Head of caudate nucleus (tissue), 42 donors: ENCODE data around the gene ACAT2.
A peak's percentile ranks its signal among the peaks of the same experiment; 100 is the strongest.
"Not testable (repeated sequence)": the region's sequence is repeated elsewhere in the genome, so short reads cannot be mapped to it uniquely, and the experiment has no call there.

Experiments used
- DNase-seq, 42 donors: peaks; one replicate each; pipeline versions ENCODE4 v3.0.0 to v3.0.0-alpha.2; 2020 to 2021; ENCODE audit warnings: mixed read lengths in 7 of 42
- intact Hi-C: fragments of 100-400 bp; cut with DNase I; formaldehyde crosslinking; loops from one replicate; pipeline ENCODE4 v1.15.0; 2022

ACAT2 gene

GRCh38 chr6:159760602-159761057 lies 1.2 kb upstream of the ACAT2 start:
- no peak for DNase-seq
- intact Hi-C loops = no loop called here

GRCh38 chr6:159761129-159761872 lies 544 bp upstream of the ACAT2 start:
- peak in 32 of 42 donors; percentile 2 to 59 (median 28) for DNase-seq
- intact Hi-C loops = no loop called here

- intact Hi-C loops = loop anchor here (1.0 to 2.0 kb wide), 3 partner anchors 26 to 69 kb away; partner anchors contain the start of genes SOD2, TCP1 and WTAP
- peak in 15 of 42 donors; percentile 2 to 43 (median 18) for DNase-seq
Measured at GRCh38 chr6:159762681-159763293, 942 bp downstream of the ACAT2 start.

- DNase-seq = no peak
- intact Hi-C loops = no loop called here
Measured at GRCh38 chr6:159766906-159767305, 5.1 kb downstream of the ACAT2 start.

- intact Hi-C loops = no loop called here
- DNase-seq = no peak
Measured at GRCh38 chr6:159769470-159769869, 7.6 kb downstream of the ACAT2 start.

- no peak for DNase-seq
- intact Hi-C loops = no loop called here
Measured at GRCh38 chr6:159772196-159772595, 10.4 kb downstream of the ACAT2 start.

- intact Hi-C loops = no loop called here
- no peak for DNase-seq
Measured at GRCh38 chr6:159777240-159777904, 15.5 kb downstream of the ACAT2 start.

- DNase-seq = no peak
- intact Hi-C loops = no loop called here
Measured at GRCh38 chr6:159778131-159778530, 16.3 kb downstream of the ACAT2 start.

GRCh38 chr6:159778542-159779103 lies 16.8 kb downstream of the ACAT2 start:
- intact Hi-C loops = no loop called here

GRCh38 chr6:159788276-159788675 lies 26.4 kb downstream of the ACAT2 start:
- DNase-seq = no peak
- intact Hi-C loops = loop anchor here (2.0 kb wide), 2 partner anchors 25 to 95 kb away; partner anchors contain the start of genes ACAT2 and SOD2

More at GRCh38 chr6:159778542-159779103, 16.8 kb downstream of the ACAT2 start:
- DNase-seq = no peak

GRCh38 chr6:159788753-159789376 lies 27.0 kb downstream of the ACAT2 start:
- intact Hi-C loops = loop anchor here (1.0 to 2.0 kb wide), 3 partner anchors 26 to 96 kb away; partner anchors contain the start of genes ACAT2, SOD2 and WTAP
- DNase-seq = peak in 11 of 42 donors; percentile 5 to 48 (median 15)

- intact Hi-C loops = loop anchor here (1.0 to 2.0 kb wide), 3 partner anchors 27 to 97 kb away; partner anchors contain the start of genes ACAT2, SOD2 and WTAP
- DNase-seq = peak; percentile 97 to 100 (median 99)
Measured at GRCh38 chr6:159789377-159790148, 27.7 kb downstream of the ACAT2 start, which contains the start of gene TCP1. Gene TCP1, minus strand, starts transcription at chr6:159789602. Its CDS starts 134 bp downstream, at chr6:159789468.

GRCh38 chr6:159790149-159790955 lies 28.5 kb downstream of the ACAT2 start, which contains the start of gene MRPL18:
Gene MRPL18, plus strand, starts transcription at chr6:159790467. Its CDS starts 121 bp downstream, at chr6:159790588.
- DNase-seq = peak; percentile 92 to 99 (median 96)
- intact Hi-C loops = no loop called here

- peak in 1 of 42 donors; percentile 12 for DNase-seq
- intact Hi-C loops = no loop called here
Measured at GRCh38 chr6:159790956-159791598, 29.2 kb downstream of the ACAT2 start.

GRCh38 chr6:159794976-159795375 lies 33.1 kb downstream of the ACAT2 start:
- DNase-seq, intact Hi-C loops: not testable (repeated sequence)

GRCh38 chr6:159797554-159797953 lies 35.7 kb downstream of the ACAT2 start:
- DNase-seq = no peak
- intact Hi-C loops = no loop called here
